GM12878 (cell line): ENCODE measurements around the gene MRPL55.

ENCODE experiments used
- CTCF ChIP-seq, 3 experiments: IDR thresholded peaks in 2 of 3; conservative IDR thresholded peaks in 1 of 3; 2 replicates each; pipeline ENCODE4 v1.5.1; 2011; ENCODE audit warnings: low read depth in 3 of 3, low read length in 3 of 3, mild to moderate bottlenecking in 3 of 3, control low read depth in 2 of 3, moderate library complexity in 2 of 3, inconsistent platforms in 1 of 3, mixed read lengths in 1 of 3; ENCODE audit not compliant: control insufficient read depth in 2 of 3, insufficient read depth in 1 of 3; ENCODE audit errors: extremely low read depth in 1 of 3
- EED ChIP-seq: sonication (generic); IDR thresholded peaks from 2 replicates; pipeline ENCODE4 v1.6.1; 2016; ENCODE audit warnings: antibody characterized with exemption, low read depth
- FOXK2 ChIP-seq: fragments of 450-650 bp; IDR thresholded peaks from 2 replicates; pipeline ENCODE4 v1.6.1; 2017; ENCODE audit warnings: mild to moderate bottlenecking, moderate library complexity
- MAX ChIP-seq: IDR thresholded peaks from 2 replicates; pipeline ENCODE4 v1.6.1; 2012; ENCODE audit warnings: low read depth, low read length, improper control_type of control experiment
- STAT3 ChIP-seq: IDR thresholded peaks from 2 replicates; pipeline ENCODE4 v1.6.1; 2011; ENCODE audit warnings: low read depth, low read length, improper control_type of control experiment

DNA sequence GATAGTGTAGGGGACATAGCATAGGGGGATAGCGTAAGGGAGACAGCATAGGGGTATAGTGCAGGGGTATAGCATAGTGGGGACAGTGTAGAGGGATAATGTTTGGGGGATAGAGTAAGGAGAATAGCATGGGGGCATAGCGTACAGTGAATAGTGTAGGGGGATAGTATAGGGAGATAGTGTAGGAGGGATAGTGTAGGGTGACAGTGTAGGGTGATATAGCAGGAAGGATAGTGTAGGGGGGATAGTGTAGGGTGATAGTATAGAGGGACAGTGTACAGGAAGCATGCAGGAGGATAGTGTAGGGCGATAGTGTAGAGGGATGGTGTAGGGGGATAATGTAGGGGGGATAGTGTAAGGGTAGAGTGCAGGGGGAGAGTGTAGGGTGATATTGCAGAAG, 38.2 kb downstream of the MRPL55 start:
- TF ChIP-seq CTCF (IDR thresholded peaks at IDR 0.05 in 2 of 3, conservative IDR thresholded peaks at IDR 0.05 in 1 of 3; ENCODE audit: control insufficient read depth in 2 of 3, extremely low read depth in 1 of 3, insufficient read depth in 1 of 3, low read depth in 3 of 3, low read length in 3 of 3) (no peak), FOXK2 (no peak), EED (no peak), MAX (no peak), STAT3 (no peak)
